Activated T-cell treated with anti-CD3 and anti-CD28 coated beads for 4 hours (primary cell): ENCODE data around the gene LTC4S.

ENCODE experiments used
- DNase-seq: peaks from one replicate; pipeline ENCODE4 v3.0.0-alpha.2; 2020

LTC4S gene

DNA sequence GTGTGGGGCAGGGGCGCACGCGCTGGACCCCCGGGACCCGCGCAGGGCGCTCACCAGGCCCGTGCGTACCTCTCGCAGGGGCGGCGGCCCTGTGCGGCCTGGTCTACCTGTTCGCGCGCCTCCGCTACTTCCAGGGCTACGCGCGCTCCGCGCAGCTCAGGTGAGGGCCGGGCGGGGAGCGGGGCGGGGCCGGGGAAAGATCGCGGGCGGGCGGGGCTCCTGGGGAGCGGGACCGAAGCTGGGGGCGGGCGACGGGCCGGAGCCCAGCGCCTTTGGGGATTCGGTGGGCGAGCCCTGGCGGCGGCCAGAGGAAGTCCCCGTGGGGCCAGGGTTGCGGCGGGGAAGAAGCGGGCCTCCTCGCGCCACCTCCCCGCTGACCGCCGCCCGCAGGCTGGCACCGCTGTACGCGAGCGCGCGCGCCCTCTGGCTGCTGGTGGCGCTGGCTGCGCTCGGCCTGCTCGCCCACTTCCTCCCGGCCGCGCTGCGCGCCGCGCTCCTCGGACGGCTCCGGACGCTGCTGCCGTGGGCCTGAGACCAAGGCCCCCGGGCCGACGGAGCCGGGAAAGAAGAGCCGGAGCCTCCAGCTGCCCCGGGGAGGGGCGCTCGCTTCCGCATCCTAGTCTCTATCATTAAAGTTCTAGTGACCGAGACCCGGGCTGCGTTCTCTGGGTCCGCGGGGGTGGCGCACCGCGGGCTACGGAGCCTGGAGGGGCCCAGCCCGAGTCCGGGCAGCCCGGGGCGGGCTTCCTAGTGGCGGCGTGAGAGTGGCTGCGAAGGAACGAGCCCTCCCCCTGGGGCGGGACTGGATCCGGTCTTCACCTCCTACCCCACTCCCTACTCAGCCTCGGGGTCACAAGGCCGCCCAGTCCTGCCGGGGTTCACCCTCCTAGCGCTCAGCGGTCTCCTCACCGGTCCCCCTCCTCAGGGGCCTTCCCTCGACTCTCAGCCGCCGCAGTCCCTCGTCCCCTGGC lies 2.4 kb downstream of the LTC4S start:
- peak; percentile 58 for DNase-seq

DNA sequence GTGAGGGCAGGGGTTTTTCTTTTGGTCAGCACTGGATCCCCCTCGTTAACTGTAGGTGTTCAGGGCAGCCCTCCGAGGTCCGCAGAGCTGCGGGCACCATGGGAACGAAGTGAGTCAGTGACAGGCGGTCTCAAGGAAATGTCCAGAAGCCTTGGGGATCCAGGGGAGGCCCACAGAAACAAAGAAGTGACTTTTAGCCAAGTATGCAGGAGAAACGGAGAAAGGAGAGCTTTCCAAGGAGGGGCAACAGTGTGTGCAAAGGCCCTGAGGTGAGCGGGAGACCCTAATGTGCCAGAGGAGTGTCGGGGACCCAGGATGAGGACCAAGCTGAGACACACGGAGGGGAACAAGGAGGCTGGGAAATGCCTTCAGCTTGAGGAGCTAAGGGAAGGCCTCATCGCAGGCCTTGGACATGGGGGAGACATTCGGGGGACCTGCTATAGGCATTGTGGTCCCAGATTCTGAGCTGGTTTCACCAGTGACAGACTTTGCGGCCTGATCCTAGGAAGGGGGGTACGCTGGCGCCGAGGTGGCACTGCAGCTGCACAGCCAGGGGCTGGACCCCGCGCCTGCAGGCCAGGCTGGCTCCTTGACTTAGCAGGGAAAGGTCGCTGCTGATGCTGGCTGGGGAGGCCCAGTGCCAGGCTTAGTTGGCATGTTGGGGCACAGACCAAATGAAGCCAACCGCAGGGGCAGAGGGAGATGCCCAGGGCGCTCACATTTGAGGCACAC lies 3.3 kb downstream of the LTC4S start:
- DNase-seq = no peak

DNA sequence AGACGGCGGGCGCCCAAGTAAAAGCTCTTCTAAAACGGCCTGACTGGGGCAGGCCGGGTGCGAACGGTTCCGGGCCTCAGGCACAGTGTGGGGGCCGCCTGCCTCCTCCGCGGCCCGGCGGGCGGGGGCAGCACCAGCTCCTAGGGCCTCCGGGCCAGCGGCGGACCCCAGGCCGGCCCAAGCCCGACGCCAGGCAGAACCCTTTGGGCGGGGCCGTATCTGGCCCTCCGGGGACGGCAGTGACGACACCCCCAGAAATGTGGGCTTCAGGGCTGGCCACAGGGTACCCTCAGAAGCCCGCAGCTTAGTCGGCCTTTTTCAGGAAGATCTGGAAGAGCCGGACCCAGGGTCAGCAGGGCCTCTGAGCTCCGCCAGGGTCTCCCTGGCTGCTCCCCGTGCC lies 4.0 kb downstream of the LTC4S start:
- no peak for DNase-seq

DNA sequence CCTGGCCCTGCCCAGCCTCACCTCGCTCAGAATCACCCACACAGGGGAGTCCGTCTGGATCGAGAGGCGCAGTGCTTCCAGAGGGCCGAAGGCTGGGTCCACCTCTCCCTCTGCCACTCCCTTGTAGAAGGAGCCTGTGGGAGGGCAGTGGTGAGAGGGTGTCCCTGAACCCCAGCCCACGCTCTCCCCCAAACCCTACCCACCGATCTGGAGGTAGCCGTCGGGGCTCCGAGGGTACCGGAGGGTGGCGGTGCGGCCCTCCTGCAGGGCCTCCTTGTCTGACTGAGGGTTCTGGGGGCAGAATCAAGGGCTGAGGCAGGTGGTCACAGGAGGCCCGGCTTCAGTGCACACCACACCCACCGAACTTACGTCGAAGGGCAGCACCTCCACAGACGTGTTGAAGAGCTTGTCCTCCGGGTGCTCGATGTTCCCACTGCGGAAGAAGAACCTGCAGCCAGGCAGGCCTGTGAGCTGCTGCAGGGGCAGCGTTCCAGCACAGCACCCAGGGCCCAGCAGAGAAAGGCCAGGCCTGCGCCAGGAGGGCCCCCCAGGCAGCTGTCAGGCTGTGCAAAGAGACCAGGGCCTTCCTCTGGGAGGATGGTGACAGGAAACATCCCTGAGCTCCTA lies 4.5 kb downstream of the LTC4S start:
- no peak for DNase-seq

DNA sequence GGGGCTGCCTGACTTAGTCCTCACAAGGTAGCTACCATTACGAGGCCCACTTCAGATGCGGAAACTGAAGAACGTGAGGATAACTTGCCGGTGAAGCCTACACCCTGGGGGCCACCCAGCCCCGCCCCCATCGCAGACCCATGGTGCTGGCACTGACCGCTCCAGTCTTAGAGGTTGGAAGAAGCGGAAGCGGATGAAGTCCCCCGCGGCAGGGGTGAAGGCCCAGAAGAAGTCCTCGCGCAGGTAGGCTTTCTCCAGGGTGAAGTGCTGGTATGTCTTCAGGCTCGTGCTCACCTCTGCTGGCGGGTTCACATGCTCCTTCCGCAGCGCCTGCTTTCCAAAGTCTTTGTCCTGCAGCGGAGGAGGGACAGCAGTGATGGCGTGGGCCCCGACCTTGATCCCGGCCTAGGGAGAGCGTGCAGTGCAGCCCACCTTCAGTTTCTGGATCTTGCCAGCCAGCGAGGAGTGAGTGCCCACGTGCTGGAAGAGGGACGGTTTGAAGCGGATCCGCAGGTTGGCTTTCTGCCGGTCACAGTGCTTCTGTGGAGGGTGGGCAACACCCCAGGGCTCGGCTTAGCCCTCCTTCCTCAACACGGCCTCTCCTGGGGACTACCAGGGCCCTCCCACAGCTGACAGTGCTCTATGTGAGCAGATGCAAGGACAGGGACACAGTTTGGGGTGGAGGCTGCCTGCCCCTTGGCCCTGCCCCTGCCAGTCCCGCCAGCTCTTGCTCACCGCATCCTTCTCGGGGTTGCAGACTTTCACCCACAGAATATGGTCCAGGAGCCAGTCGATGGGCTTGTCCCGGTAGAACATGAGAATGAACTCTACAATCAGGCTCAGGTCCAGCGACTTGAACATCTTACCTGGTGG lies 5.2 kb downstream of the LTC4S start:
- no peak for DNase-seq

DNA sequence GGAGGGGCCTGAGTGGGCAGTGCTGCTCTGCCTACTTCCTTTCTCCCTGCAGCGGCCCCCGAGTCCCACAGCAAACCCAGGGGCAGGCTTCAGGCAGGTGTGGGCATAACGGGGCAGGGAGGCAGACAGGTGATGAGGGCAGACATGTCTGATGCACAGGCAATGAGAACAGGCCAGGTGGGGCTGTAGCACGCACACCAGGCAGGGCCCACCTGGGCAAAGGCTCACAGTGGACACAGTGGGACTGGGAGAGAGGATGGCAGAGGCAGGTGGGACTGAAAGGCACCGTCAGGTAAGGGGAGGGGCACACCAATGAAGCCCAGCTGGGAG lies 5.8 kb downstream of the LTC4S start:
- no peak for DNase-seq

DNA sequence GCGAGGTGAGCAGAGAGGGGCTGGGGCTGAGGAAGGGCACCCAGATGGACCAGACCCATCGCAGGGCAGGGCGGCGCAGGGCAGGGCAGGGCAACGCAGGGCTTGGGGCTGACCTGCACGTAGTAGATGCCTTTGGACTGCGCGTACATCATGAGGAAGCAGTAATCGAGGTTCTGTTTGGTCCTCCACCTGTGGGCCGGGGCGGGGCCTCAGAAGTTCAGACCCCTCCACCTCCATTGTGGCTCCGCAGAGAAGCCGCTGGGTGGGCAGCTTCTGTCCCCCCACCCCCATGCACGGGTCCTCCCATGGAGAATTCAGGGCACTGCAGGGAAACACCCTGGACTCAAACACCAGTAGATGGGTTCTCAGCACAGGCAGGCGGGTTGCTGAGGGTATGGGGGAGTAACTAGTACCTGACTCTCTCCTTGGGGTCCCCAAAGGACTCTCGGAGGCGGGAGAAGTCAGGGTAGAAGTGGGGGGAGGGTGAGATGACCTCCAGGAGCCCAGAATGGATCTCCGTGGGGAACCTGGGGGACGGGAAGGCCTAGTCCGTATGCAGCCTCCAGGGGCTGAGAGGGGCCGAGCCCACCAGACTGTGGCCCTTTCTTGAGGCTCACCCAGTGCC lies 6.4 kb downstream of the LTC4S start:
- no peak for DNase-seq

DNA sequence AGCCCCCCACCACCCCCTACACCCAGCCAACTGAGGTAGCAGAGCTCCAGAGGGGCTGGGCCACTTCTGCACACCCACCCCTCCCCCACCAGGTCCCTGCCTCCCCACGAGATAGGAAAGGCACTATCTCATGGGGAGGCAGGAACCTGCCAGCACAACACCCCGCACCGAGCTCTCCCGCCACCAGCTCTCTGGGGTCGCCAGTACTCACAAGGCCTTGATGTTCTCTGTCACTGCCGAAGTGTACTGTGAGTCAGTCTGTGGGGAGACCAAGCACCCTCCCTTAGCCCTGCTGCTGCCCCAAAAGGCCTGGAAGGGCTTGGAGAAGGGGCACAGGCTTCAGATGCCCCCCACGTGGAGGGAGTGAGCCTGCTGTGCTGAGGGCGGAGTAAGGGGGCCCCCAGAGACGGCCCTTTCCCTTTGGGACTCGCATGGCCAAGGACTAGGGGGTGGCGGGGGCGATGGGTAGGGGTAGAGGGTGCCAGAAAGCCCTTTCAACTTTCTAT lies 7.0 kb downstream of the LTC4S start:
- no peak for DNase-seq

DNA sequence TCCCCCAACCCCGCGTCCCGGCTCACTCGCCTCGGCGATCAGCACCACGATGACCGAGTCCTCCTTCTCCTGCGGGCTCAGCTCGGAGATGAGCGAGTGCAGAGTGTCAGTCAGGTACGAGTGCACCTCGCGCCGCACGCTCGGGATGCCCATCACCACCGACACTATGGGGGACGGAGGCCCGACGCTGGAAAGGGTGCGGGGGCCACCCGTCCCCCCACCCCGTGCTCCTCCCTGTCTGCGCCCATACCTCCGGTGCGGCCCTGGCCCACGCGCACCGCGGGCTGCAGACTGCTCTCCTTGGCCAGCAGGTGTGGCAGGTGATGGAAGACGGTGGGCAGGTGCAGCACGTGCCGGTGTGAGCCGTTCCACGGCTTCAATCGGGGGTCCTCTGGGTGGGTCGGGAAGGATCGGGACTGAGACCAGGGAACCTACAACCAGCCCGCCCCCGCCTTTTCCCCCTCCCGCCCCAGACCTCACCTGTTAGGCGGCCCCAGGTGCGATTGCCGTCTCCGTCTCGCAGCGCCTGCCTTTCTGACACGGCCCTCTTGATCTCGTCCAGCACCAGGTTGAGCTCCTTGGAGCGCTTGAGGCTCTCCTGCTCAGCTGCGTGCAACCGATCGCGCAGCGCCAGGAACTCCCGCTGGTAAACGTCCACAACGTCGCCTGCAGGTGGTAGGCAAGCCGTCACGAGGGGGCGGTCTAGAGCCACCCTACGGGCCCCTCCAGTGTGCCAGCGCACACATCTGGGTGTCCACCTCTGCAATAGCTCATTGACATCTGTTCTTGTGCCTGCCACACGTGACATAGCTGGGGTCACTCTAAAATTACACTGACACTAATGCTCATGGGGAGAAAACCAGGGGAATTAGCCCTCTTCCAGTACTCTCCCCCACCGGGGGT lies 7.8 kb downstream of the LTC4S start:
- DNase-seq = peak; percentile 79

DNA sequence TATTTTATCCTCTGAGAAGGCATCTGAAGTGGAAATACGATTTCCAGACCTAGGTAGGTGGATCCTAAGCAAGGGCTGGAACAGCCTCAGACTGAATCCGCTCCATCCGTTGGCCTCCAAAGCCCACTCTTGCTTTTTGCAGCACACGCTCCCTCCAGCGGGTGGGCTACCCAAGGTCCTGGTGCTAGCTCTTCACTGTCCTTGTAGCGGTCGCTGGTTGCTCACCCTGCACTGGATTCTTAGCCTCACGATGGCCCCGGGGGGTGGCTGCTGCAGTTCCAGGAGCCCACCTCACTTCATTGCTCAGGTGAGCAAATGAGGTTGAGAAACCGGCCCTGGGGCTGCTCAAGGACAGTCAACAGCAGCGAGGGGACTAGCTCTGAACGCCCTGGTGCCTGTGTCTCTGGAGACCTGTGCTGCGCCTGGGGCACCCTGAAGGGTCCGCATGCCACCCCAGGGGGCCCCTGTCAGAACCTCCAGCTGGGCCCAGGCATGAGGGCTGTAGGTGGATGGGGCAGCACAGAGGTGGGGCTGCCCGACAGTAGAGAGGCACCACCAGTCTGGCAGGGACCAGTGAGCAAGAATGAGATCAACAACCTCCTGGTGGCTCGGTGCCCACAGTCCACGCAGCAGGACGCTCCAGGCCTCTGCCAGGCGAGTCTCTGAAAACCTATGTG lies 8.6 kb downstream of the LTC4S start:
- no peak for DNase-seq

DNA sequence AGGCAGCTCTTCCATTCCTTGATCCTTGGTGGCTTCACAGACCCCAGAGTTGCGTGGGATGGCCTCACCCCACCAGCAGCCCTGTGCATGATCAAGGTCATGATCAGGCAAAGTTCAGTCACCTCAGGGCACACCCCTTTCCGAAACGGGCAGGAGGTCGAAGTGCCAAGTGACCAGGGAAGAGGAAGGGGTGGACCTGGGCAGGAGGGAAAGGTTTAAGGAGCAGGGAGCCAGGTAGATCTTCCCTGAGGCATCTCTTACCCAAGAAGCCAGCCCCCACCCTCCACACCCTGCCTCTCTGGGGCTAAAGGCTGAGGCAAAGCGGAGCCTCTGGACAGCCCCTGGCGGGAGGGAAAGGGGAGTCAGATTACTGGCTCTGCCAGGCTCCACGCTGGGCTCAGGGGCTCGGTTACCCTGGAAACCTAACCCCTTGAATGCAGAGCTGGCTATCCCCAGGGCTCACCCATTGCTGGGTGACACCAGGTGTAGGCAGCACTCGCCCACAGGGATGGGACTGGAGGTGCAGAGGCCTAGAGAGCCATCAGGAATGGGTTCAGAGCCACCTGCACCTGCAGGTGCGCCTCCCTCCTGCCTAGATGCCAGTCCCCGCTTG lies 9.3 kb downstream of the LTC4S start:
- DNase-seq = no peak

DNA sequence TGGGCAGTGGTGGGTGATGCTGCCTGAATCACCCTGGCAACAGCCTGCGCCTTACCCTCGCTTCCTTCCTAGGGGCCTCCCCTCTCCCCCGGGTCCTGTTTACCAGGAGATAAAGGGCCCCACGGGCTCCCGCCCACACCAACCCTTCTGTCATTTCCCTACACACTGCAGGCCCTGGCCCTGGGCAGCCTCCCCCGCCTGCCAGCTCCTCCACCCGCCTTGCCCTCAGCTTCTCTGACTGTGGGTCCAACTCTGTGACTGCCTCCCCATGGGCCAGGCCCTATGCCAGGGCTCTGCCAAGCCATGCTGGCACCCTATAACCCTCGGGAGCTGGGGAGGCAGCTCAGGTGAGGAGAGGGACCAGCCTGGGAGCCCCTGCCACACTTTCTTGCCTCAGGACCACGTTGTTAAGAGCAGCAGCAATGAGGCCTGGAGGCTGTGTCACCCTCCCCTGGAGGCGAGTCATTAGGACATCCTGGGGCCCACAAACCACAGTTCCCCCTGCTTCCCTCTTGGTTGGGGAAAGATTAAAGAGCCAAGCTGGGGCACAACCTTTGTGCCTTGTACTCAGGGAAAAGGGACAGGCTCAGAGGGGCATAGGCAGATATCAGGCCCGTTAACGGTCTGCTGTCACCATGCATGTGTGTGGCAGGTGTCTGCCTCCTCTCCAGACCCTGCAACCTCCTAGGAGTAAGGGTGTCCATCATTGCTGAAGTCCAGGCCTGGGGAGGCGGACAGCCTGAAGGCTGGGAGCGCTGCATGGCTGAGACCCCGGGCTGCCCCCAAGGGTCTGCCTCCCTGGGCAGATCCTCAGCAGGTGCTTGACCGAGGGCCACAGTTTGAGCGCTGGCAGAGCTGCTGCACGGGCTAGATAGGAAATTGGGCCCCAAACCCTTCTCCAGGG lies 10.1 kb downstream of the LTC4S start:
- no peak for DNase-seq

- no peak for DNase-seq
Observed at GRCh38 chr5:179804555-179804947, 10.8 kb downstream of the LTC4S start.

DNA sequence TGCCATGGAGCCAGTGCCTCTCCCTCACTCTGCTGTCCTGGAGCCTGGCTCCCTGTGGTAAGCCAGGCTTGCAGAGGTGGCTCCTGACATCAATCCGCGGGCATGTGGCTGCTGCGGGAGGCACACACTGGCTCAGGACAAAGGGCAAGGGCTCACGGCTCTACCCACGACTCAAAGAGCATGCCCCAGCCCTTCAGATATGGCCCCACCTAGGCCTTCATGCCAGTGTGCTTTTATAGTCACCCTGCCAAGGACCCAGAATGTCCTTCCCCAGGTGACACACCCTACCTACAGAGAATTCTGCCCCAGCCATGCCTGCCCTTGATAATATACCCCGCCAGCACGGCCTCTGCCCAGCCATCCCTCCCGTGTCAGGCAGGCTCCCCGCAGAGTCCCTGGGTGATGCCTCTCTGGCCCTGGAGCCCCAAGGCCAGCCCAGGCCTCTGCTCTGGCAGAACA lies 11.3 kb downstream of the LTC4S start:
- DNase-seq = no peak

- no peak for DNase-seq
Observed at GRCh38 chr5:179805529-179806249, 11.9 kb downstream of the LTC4S start.

GRCh38 chr5:179806250-179807048 lies 12.7 kb downstream of the LTC4S start, which contains the start of gene MGAT4B:
Gene MGAT4B (minus strand): TSS chr5:179806866. CDS start chr5:179806583, 283 bp downstream.
- no peak for DNase-seq
